Left lobe of liver (tissue), 2 donors: Measurements from ENCODE around the gene ZDHHC11B. TPM values are rescaled to one million over a fixed set of nuclear protein-coding genes. Genes with fewer than 3 reads are reported as not detected.
"Not testable (repeated sequence)": the region's sequence is repeated elsewhere in the genome, so short reads cannot be mapped to it uniquely, and the experiment has no call there.

Source experiments
- ATAC-seq: fragments of 200-7000 bp; cut with Tn5 transposase; one replicate; pipeline ENCODE4 v1.9.1; 2020; ENCODE audit warnings: mild to moderate bottlenecking, moderate library complexity
- DNase-seq: peaks from one replicate; pipeline ENCODE4 v3.0.0-alpha.2; 2020; ENCODE audit warnings: low spot score
- total RNA-seq: library from RNA; stranded (reverse); gene quantifications from one replicate; pipeline ENCODE4 v1.2.1, GENCODE V29; 2021
- donor health status: DM: no; HTN: no; CAD: no; lungs with moderate emphysema.
- donor health status: DM: no; HTN: yes; CAD: no.

Gene ZDHHC11B
- total RNA-seq, 1 donor from 2014 or later: 6.1 TPM

- DNase-seq (no peak), ATAC-seq (no peak)
Observed at GRCh38 chr5:756865-757345, 27.6 kb downstream of the ZDHHC11B start.

GRCh38 chr5:756171-756570 is 28.4 kb downstream of the ZDHHC11B start:
- ATAC-seq: peak; percentile 28
- DNase-seq: peak; percentile 44

GRCh38 chr5:754143-754632 is 30.3 kb downstream of the ZDHHC11B start:
- ATAC-seq, DNase-seq: not testable (repeated sequence)

- not testable (repeated sequence) for ATAC-seq, DNase-seq
Observed at GRCh38 chr5:753567-754142, 30.9 kb downstream of the ZDHHC11B start.

- not testable (repeated sequence) for DNase-seq
Observed at GRCh38 chr5:752532-753115, 31.9 kb downstream of the ZDHHC11B start.

GRCh38 chr5:751992-752391 is 32.5 kb downstream of the ZDHHC11B start:
- ATAC-seq, DNase-seq: not testable (repeated sequence)

More at GRCh38 chr5:752532-753115, 31.9 kb downstream of the ZDHHC11B start:
- not testable (repeated sequence) for ATAC-seq

- DNase-seq: no peak
- ATAC-seq: no peak
Observed at GRCh38 chr5:751496-751895, 33.0 kb downstream of the ZDHHC11B start.

GRCh38 chr5:750226-750625 is 34.3 kb downstream of the ZDHHC11B start:
- not testable (repeated sequence) for ATAC-seq, DNase-seq

- DNase-seq: no peak
- no peak for ATAC-seq
Observed at GRCh38 chr5:749101-749670, 35.3 kb downstream of the ZDHHC11B start.

GRCh38 chr5:748011-748980 is 36.2 kb downstream of the ZDHHC11B start:
- not testable (repeated sequence) for DNase-seq

GRCh38 chr5:747303-747844 is 37.2 kb downstream of the ZDHHC11B start:
- not testable (repeated sequence) for ATAC-seq, DNase-seq

More at GRCh38 chr5:748011-748980, 36.2 kb downstream of the ZDHHC11B start:
- not testable (repeated sequence) for ATAC-seq

- DNase-seq: no peak
- ATAC-seq: no peak
Observed at GRCh38 chr5:746258-746761, 38.2 kb downstream of the ZDHHC11B start.

- ATAC-seq: not testable (repeated sequence)
Observed at GRCh38 chr5:745272-746142, 39.0 kb downstream of the ZDHHC11B start.

GRCh38 chr5:743696-744404 is 40.7 kb downstream of the ZDHHC11B start:
- DNase-seq: not testable (repeated sequence)
- ATAC-seq: peak; percentile 88

More at GRCh38 chr5:745272-746142, 39.0 kb downstream of the ZDHHC11B start:
- DNase-seq: peak; percentile 41

- ATAC-seq, DNase-seq: not testable (repeated sequence)
Observed at GRCh38 chr5:742276-742675, 42.3 kb downstream of the ZDHHC11B start.

- not testable (repeated sequence) for ATAC-seq, DNase-seq
Observed at GRCh38 chr5:734145-734544, 50.4 kb downstream of the ZDHHC11B start.

- not testable (repeated sequence) for DNase-seq, ATAC-seq
Observed at GRCh38 chr5:732754-733454, 51.6 kb downstream of the ZDHHC11B start.

- ATAC-seq, DNase-seq: not testable (repeated sequence)
Observed at GRCh38 chr5:729225-729624, 55.3 kb downstream of the ZDHHC11B start.
